ENCODE data around the gene NFASC.

DNA sequence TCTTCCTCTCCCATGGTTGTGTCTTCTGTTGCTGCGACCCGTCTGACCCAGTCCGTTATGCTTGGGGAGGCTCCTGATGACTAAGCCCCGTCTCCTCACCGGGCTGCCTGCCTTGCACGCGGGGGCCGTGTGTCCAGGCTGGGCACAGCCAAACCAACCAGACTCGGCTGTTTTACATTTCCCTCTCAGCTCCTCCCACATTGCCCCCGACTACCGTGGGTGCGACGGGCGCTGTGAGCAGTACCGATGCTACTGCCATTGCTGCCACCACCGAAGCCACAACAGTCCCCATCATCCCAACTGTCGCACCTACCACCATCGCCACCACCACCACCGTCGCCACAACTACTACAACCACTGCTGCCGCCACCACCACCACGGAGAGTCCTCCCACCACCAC, 126.3 kb downstream of the NFASC start:
- TF ChIP-seq CTCF (IDR thresholded peaks at IDR 0.05; ENCODE audit: poor library complexity) = no peak
- no peak for TF ChIP-seq EZH2 (IDR thresholded peaks at IDR 0.05; ENCODE audit: borderline replicate concordance)

All from hepatocyte (in vitro differentiated cells).